SK-N-SH (cell line): ENCODE results near the gene PJA2. TPM values are rescaled to one million over a fixed set of nuclear protein-coding genes. Genes with fewer than 3 reads are reported as not detected.

Experiments
- CTCF ChIA-PET: fragments of 300-600, 350-600 bp; formaldehyde crosslinking; extraction: SDS; loops from one replicate; lab custom pipeline; 2021; lab: Yijun Ruan, JAX
- POLR2A ChIA-PET: fragments of 350-600 bp; sonication (Branson Sonifier 250); formaldehyde crosslinking; extraction: SDS; loops from one replicate; lab custom pipeline; 2020; ENCODE audit warnings: antibody characterized with exemption, inconsistent platforms; lab: Yijun Ruan, JAX
- DNase-seq: peaks from one replicate; pipeline ENCODE4 v3.0.0; 2012
- H2AFZ ChIP-seq: fragments of 200-600 bp; sonication (generic); 2 replicates; pipeline ENCODE4 v1.8.1; 2016; ENCODE audit warnings: antibody characterized with exemption, mild to moderate bottlenecking, low read depth
- H3F3A ChIP-seq: fragments of 200-600 bp; sonication (generic); replicated peaks from 2 replicates; pipeline ENCODE3; 2016; ENCODE audit warnings: antibody characterized with exemption, mild to moderate bottlenecking; ENCODE audit not compliant: insufficient read depth
- H3K27ac ChIP-seq, 2 experiments: fragments of 200-500 bp in 1 of 2; fragments of 200-600 bp in 1 of 2; sonication (Bioruptor generic) in 1 of 2; sonication (generic), shearing (Covaris generic) in 1 of 2; 2 replicates each; pipeline versions ENCODE4 v1.5.1 to v1.6.1; 2014 to 2016; ENCODE audit warnings: low read depth in 2 of 2, inconsistent platforms in 1 of 2, low read length in 1 of 2, mild to moderate bottlenecking in 1 of 2, mixed read lengths in 1 of 2
- H3K27me3 ChIP-seq: fragments of 200-600 bp; sonication (generic), shearing (Covaris generic); 2 replicates; pipeline ENCODE4 v1.6.1; 2016; ENCODE audit warnings: mixed run types; ENCODE audit not compliant: insufficient read depth
- H3K36me3 ChIP-seq, 2 experiments: fragments of 200-500 bp in 1 of 2; fragments of 200-600 bp in 1 of 2; sonication (Bioruptor generic) in 1 of 2; sonication (generic) in 1 of 2; replicated peaks in 1 of 2; 2 replicates each; pipeline versions ENCODE3 to v1.5.1; 2014 to 2016; ENCODE audit warnings: low read length in 1 of 2, mild to moderate bottlenecking in 1 of 2; ENCODE audit not compliant: insufficient read depth in 2 of 2, control insufficient read depth in 1 of 2
- H3K4me1 ChIP-seq, 2 experiments: fragments of 200-500 bp in 1 of 2; fragments of 200-600 bp in 1 of 2; sonication (Bioruptor generic) in 1 of 2; sonication (generic), shearing (Covaris generic) in 1 of 2; 2 replicates each; pipeline versions ENCODE4 v1.5.1 to v1.6.1; 2014 to 2016; ENCODE audit warnings: low read depth in 1 of 2, low read length in 1 of 2, mixed run types in 1 of 2; ENCODE audit not compliant: insufficient read depth in 2 of 2, control insufficient read depth in 1 of 2
- H3K4me2 ChIP-seq: fragments of 200-600 bp; sonication (generic), shearing (Covaris generic); 2 replicates; pipeline ENCODE4 v1.6.1; 2017; ENCODE audit warnings: mixed run types
- H3K4me3 ChIP-seq, 2 experiments: fragments of 200-500 bp in 1 of 2; fragments of 200-600 bp in 1 of 2; sonication (Bioruptor generic) in 1 of 2; sonication (generic), shearing (Covaris generic) in 1 of 2; 2 replicates each; pipeline versions ENCODE4 v1.5.1 to v1.8.1; 2014 to 2016; ENCODE audit warnings: low read depth in 2 of 2, inconsistent platforms in 1 of 2, low read length in 1 of 2, mild to moderate bottlenecking in 1 of 2, mixed read lengths in 1 of 2, moderate library complexity in 1 of 2
- H3K79me2 ChIP-seq: fragments of 200-600 bp; sonication (generic); 2 replicates; pipeline ENCODE4 v1.8.1; 2017; ENCODE audit warnings: mild to moderate bottlenecking; ENCODE audit not compliant: insufficient read depth
- H3K9ac ChIP-seq: fragments of 200-600 bp; sonication (generic); 2 replicates; pipeline ENCODE4 v1.6.1; 2017; ENCODE audit warnings: mixed run types
- H3K9me2 ChIP-seq: fragments of 200-600 bp; sonication (generic); 2 replicates; pipeline ENCODE4 v1.6.1; 2017; ENCODE audit warnings: mixed run types
- H3K9me3 ChIP-seq: fragments of 200-600 bp; sonication (generic); 2 replicates; pipeline ENCODE4 v1.6.1; 2017; ENCODE audit warnings: mixed run types, mild to moderate bottlenecking, moderate library complexity
- H4K20me1 ChIP-seq: fragments of 200-600 bp; sonication (generic); 2 replicates; pipeline ENCODE4 v1.6.1; 2017; ENCODE audit warnings: mild to moderate bottlenecking, mixed run types; ENCODE audit not compliant: insufficient read depth
- ELF1 ChIP-seq: IDR thresholded peaks from 2 replicates; pipeline ENCODE4 v1.4.0; 2012
- EZH2phosphoT487 ChIP-seq: fragments of 200-600 bp; sonication (generic); IDR thresholded peaks from 2 replicates; pipeline ENCODE4 v1.6.1; 2017; ENCODE audit warnings: low read depth, mixed run types, mild to moderate bottlenecking, antibody characterized with exemption, moderate library complexity, borderline replicate concordance
- FOXJ3 ChIP-seq: sonication (generic); formaldehyde crosslinking; IDR thresholded peaks from 2 replicates; pipeline ENCODE4 v1.5.1; 2020; ENCODE audit warnings: mild to moderate bottlenecking, missing genetic modification reagents
- GABPA ChIP-seq: IDR thresholded peaks from 2 replicates; pipeline ENCODE4 v1.4.0; 2012; ENCODE audit warnings: low read depth, mild to moderate bottlenecking
- GATA2 ChIP-seq: sonication (generic); formaldehyde crosslinking; IDR thresholded peaks from 2 replicates; pipeline ENCODE4 v1.5.0; 2020; ENCODE audit warnings: mild to moderate bottlenecking, missing genetic modification reagents
- JUND ChIP-seq: IDR thresholded peaks from 2 replicates; pipeline ENCODE4 v1.4.0; 2012
- MEF2A ChIP-seq: IDR thresholded peaks from 2 replicates; pipeline ENCODE4 v1.4.0; 2012; ENCODE audit warnings: low read depth, borderline replicate concordance
- MXI1 ChIP-seq: IDR thresholded peaks from 2 replicates; pipeline ENCODE4 v1.6.1; 2012; ENCODE audit warnings: mild to moderate bottlenecking, low read depth, low read length, improper control_type of control experiment
- POLR2AphosphoS5 ChIP-seq: IDR thresholded peaks from 2 replicates; pipeline ENCODE4 v1.6.1; 2012; ENCODE audit warnings: low read depth, low read length
- RCOR1 ChIP-seq: fragments of 150-350 bp; IDR thresholded peaks from 2 replicates; pipeline ENCODE4 v1.6.1; 2017; ENCODE audit warnings: antibody characterized with exemption, low read length
- RFX5 ChIP-seq: IDR thresholded peaks from 2 replicates; pipeline ENCODE4 v1.6.1; 2012; ENCODE audit warnings: mild to moderate bottlenecking, improper control_type of control experiment, low read length
- RXRA ChIP-seq: IDR thresholded peaks from 2 replicates; pipeline ENCODE4 v1.4.0; 2012; ENCODE audit warnings: low read depth, mild to moderate bottlenecking, borderline replicate concordance
- SMC3 ChIP-seq: IDR thresholded peaks from 2 replicates; pipeline ENCODE4 v1.6.1; 2012; ENCODE audit warnings: low read depth, low read length, improper control_type of control experiment
- TAF1 ChIP-seq: IDR thresholded peaks from 2 replicates; pipeline ENCODE4 v1.6.1; 2012; ENCODE audit warnings: low read depth, mild to moderate bottlenecking, low read length, moderate library complexity, borderline replicate concordance
- TCF12 ChIP-seq: IDR thresholded peaks from 2 replicates; pipeline ENCODE4 v1.4.0; 2012
- USF1 ChIP-seq: IDR thresholded peaks from 2 replicates; pipeline ENCODE4 v1.4.0; 2012; ENCODE audit warnings: low read depth, borderline replicate concordance
- WGBS: methylation state at CpG from one replicate; pipeline ENCODE4 v1.1.6; 2017; ENCODE audit warnings: low lambda C conversion rate; 5-methylcytosine and 5-hydroxymethylcytosine counted together
- polyA plus RNA-seq, 3 experiments: library from polyadenylated mRNA; depleted of rRNA; stranded (reverse); fragments of >200 nt; gene quantifications; 2 replicates each; pipeline ENCODE4 v1.2.3, GENCODE V29; 2012

PJA2 gene
- polyA plus RNA-seq, 1 of the 3 experiments (the other 2 are of a cell fraction) = 30.7 TPM

- H3K27me3 ChIP-seq = no peaks in the 10 kb centered on the region
- H3K9me2 ChIP-seq = no peaks in the 10 kb centered on the region
- peaks cover 2 to 5% of the 10 kb centered on the region in 2 experiments; a peak in 3 of 4 replicates for H3K4me1 ChIP-seq
- peaks cover 11 to 28% of the 10 kb centered on the region in 2 experiments for H3K36me3 ChIP-seq
- H3F3A ChIP-seq = no peaks in the 10 kb centered on the region
- H3K9me3 ChIP-seq = no peaks in the 10 kb centered on the region
- no peak overlapping the region for H3K9ac ChIP-seq
- 53% methylated on average over 3 of the region's 3 CpGs for WGBS
- peaks cover 99% of the 10 kb centered on the region for H3K79me2 ChIP-seq
- H2AFZ ChIP-seq = no peak overlapping the region
- TF ChIP-seq RFX5 = no peak
- TF ChIP-seq TAF1 = no peak
- TF ChIP-seq MEF2A = no peak
- no peak for TF ChIP-seq TCF12
- no peak for TF ChIP-seq ELF1
- TF ChIP-seq, all 33 proteins: peak for 0
- no peak overlapping the region for H3K27ac ChIP-seq
- peaks cover 99% of the 10 kb centered on the region for H4K20me1 ChIP-seq
- H3K4me2 ChIP-seq = no peak overlapping the region
- no peak overlapping the region for H3K4me3 ChIP-seq
- ChIA-PET CTCF (interaction anchor here (0.8 kb wide), 1 partner anchor 36 kb away, joined by 3 read pairs; no protein-coding TSS in a partner anchor), POLR2A (no interaction called here)
- no peak for DNase-seq
Measured at GRCh38 chr5:109394806-109395205, 15.0 kb downstream of the PJA2 start.

GRCh38 chr5:109390188-109390587, 19.6 kb downstream of the PJA2 start:
- Histone ChIP-seq H3K4me1 (peaks cover 0 to 12% of the 10 kb centered on the region in 2 experiments; a peak in 3 of 4 replicates), H3K4me3 (no peak overlapping the region), H3K36me3 (peaks cover 15 to 31% of the 10 kb centered on the region in 2 experiments), H3K79me2 (peaks cover 100% of the 10 kb centered on the region), H3K9me2 (no peaks in the 10 kb centered on the region), H2AFZ (no peak overlapping the region), H3K27me3 (no peaks in the 10 kb centered on the region), H3K9ac (no peak overlapping the region), H4K20me1 (peaks cover 98% of the 10 kb centered on the region), H3K9me3 (no peaks in the 10 kb centered on the region), H3K4me2 (no peak overlapping the region), H3K27ac (no peak overlapping the region), H3F3A (no peaks in the 10 kb centered on the region)
- DNase-seq = no peak
- TF ChIP-seq USF1 = no peak
- no peak for TF ChIP-seq RCOR1
- no peak for TF ChIP-seq TAF1
- TF ChIP-seq POLR2AphosphoS5 = no peak
- no peak for TF ChIP-seq RXRA
- TF ChIP-seq EZH2phosphoT487 = no peak
- no peak for TF ChIP-seq GATA2
- TF ChIP-seq FOXJ3 (CRISPR knock-in tag) = no peak
- no peak for TF ChIP-seq RFX5
- no peak for TF ChIP-seq SMC3
- no peak for TF ChIP-seq GABPA
- TF ChIP-seq MXI1 = no peak
- TF ChIP-seq JUND = no peak
- ChIA-PET POLR2A (no interaction called here), CTCF (interaction anchor here (1.3 kb wide), 1 partner anchor 748 kb away, joined by 3 read pairs; no protein-coding TSS in a partner anchor)
